OCI-LY1 (cell line): ENCODE measurements around the gene ARMH1.

Source experiments
- CTCF ChIP-seq: fragments of 200-600 bp; sonication (generic), shearing (Covaris generic); IDR thresholded peaks from 2 replicates; pipeline ENCODE4 v1.5.1; 2017; ENCODE audit warnings: mild to moderate bottlenecking, antibody characterized with exemption, low read length, moderate library complexity, mixed read lengths
- EZH2 ChIP-seq: fragments of 200-600 bp; sonication (generic), shearing (Covaris generic); IDR thresholded peaks from 2 replicates; pipeline ENCODE4 v1.8.0; 2017; ENCODE audit warnings: borderline replicate concordance, mixed run types, mild to moderate bottlenecking, antibody characterized with exemption, low read length, moderate library complexity, mixed read lengths

DNA sequence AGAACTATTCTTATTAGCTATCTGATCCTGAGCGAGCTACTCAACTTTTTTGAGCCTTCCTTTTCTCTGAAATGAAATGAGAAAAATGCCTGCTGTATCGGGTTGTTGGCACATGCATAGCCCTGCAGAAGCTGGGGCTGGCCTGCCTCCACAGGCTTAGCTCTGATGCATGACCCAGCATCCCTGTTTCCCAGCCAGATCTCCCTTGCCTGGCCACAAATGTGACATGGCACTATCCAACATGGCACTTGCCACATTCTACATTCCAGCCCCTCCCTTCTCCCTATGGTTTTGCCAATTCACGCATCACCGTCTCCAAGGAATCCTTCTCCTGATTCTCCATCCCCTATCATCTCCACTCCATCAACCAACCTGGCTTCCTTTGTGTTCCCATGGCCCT lies 42.6 kb downstream of the ARMH1 start:
- no peak for TF ChIP-seq CTCF
- TF ChIP-seq EZH2, result no peak
